ENCODE results near the gene HSPH1.

Gene HSPH1

DNA sequence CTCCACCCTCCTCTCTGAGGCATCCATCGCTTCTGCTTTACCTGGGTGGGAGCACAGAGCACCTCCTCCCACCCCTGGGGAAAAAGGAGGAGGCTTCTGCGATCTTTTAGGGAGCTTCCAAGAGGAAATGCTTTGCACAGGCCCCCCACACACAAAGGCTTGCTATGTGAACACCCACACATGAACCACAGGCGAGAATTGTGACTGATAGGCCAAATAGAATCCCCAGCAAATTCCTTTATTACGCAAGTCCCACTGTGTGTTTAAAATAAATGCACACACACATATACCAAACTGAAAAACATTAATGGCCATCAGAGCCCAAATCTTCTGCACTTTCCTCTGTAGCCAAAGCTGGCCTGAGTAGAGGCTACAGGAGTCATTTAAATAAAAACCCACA is 50.6 kb downstream of the HSPH1 start:
- TF ChIP-seq, protein P1, sequence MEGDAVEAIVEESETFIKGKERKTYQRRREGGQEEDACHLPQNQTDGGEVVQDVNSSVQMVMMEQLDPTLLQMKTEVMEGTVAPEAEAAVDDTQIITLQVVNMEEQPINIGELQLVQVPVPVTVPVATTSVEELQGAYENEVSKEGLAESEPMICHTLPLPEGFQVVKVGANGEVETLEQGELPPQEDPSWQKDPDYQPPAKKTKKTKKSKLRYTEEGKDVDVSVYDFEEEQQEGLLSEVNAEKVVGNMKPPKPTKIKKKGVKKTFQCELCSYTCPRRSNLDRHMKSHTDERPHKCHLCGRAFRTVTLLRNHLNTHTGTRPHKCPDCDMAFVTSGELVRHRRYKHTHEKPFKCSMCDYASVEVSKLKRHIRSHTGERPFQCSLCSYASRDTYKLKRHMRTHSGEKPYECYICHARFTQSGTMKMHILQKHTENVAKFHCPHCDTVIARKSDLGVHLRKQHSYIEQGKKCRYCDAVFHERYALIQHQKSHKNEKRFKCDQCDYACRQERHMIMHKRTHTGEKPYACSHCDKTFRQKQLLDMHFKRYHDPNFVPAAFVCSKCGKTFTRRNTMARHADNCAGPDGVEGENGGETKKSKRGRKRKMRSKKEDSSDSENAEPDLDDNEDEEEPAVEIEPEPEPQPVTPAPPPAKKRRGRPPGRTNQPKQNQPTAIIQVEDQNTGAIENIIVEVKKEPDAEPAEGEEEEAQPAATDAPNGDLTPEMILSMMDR (IDR thresholded peaks at IDR 0.05; ENCODE audit: poor library complexity, severe bottlenecking) = no peak
- Histone ChIP-seq H3K27me3 (ENCODE audit: insufficient read depth, poor library complexity, severe bottlenecking) (no peaks in the 10 kb centered on the region), H3K27ac (ENCODE audit: poor library complexity, severe bottlenecking) (no peak overlapping the region), H3K9me3 (ENCODE audit: severe bottlenecking) (no peaks in the 10 kb centered on the region), H3K36me3 (ENCODE audit: low read depth) (no peaks in the 10 kb centered on the region), H3K4me3 (ENCODE audit: severe bottlenecking) (no peak overlapping the region), H3K4me1 (ENCODE audit: insufficient read depth, poor library complexity, severe bottlenecking) (peaks cover 7% of the 10 kb centered on the region)
- no peak for ATAC-seq (ENCODE audit: low read depth)
- DNase-seq (ENCODE audit: low spot score) = no peak

DNA sequence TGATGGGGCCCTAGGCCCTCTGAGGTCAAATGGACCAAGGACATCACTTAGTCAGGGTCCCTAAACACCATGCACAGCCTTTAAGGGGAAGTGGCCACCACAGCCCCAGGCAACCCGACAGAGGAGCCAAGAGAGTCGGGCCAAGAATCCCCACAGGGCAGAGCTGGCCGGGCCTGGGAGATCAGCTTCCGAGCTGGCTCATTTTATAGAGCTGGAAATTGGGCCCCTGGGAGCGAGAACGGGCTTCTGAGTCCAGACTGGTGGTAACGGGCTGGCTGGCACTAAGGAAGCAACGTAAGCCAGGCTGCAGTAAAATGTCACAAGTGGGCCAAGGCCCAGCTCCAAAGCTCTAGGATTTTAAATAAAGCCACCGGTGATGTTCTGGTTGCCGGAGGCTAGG is 51.1 kb downstream of the HSPH1 start:
- DNase-seq (ENCODE audit: low spot score) (no peak), ATAC-seq (ENCODE audit: low read depth) (no peak)
- Histone ChIP-seq H3K27ac (ENCODE audit: poor library complexity, severe bottlenecking) (no peak overlapping the region), H3K4me1 (ENCODE audit: insufficient read depth, poor library complexity, severe bottlenecking) (peaks cover 3% of the 10 kb centered on the region), H3K9me3 (ENCODE audit: severe bottlenecking) (no peaks in the 10 kb centered on the region), H3K36me3 (ENCODE audit: low read depth) (no peaks in the 10 kb centered on the region), H3K4me3 (ENCODE audit: severe bottlenecking) (no peak overlapping the region), H3K27me3 (ENCODE audit: insufficient read depth, poor library complexity, severe bottlenecking) (no peaks in the 10 kb centered on the region)
- TF ChIP-seq, protein P1 (IDR thresholded peaks at IDR 0.05; ENCODE audit: poor library complexity, severe bottlenecking) = no peak

DNA sequence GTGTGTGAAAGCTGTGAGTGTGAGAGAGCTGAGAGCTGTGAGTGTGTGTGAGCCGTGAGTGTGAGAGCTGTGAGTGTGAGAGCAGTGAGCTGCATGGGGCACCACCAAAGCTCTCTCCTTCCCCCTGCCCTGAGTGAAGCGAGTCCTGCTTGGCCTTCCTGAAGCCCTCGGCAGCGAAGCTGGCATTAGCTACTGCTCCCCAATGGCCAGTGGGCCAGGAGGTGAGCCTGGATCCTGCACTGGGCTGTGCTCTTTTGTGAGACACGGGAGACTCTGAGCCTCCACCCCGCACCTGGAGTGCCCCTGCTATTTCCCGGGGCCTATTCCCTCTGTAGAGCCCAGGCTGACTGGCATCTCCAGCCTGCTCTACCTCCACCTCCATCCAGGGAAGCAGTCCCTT is 51.5 kb downstream of the HSPH1 start:
- DNase-seq (ENCODE audit: low spot score) (no peak), ATAC-seq (ENCODE audit: low read depth) (no peak)
- H3K27me3 ChIP-seq (ENCODE audit: insufficient read depth, poor library complexity, severe bottlenecking) = no peaks in the 10 kb centered on the region
- no peaks in the 10 kb centered on the region for H3K9me3 ChIP-seq (ENCODE audit: severe bottlenecking)
- no peak overlapping the region for H3K4me3 ChIP-seq (ENCODE audit: severe bottlenecking)
- no peaks in the 10 kb centered on the region for H3K36me3 ChIP-seq (ENCODE audit: low read depth)
- no peak overlapping the region for H3K27ac ChIP-seq (ENCODE audit: poor library complexity, severe bottlenecking)
- H3K4me1 ChIP-seq (ENCODE audit: insufficient read depth, poor library complexity, severe bottlenecking) = no peaks in the 10 kb centered on the region
- TF ChIP-seq, protein P1 (IDR thresholded peaks at IDR 0.05; ENCODE audit: poor library complexity, severe bottlenecking) = no peak

DNA sequence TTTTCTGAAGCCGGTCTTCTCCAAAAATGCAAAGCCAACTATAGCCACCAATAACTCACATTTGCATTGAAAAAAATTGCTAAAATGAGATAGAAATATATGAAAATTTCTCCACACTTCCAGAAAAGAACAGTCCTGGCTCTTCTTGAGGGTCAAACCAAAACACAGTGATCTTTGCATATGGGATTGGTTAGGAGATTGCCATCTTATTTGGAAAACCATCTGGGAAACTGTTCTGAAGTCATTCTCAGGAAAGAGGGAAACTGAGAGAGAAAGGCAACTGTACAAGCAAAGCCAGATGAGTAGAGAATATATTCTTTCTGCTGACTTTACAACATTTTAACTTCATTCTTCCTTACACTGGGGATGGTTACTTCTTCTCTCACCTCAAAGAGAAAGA is 54.6 kb downstream of the HSPH1 start:
- DNase-seq (ENCODE audit: low spot score) = no peak
- no peak for ATAC-seq (ENCODE audit: low read depth)
- H3K9me3 ChIP-seq (ENCODE audit: severe bottlenecking) = no peaks in the 10 kb centered on the region
- TF ChIP-seq, protein P1 (IDR thresholded peaks at IDR 0.05; ENCODE audit: poor library complexity, severe bottlenecking) = no peak
- H3K27me3 ChIP-seq (ENCODE audit: insufficient read depth, poor library complexity, severe bottlenecking) = no peaks in the 10 kb centered on the region
- H3K4me1 ChIP-seq (ENCODE audit: insufficient read depth, poor library complexity, severe bottlenecking) = no peaks in the 10 kb centered on the region
- H3K36me3 ChIP-seq (ENCODE audit: low read depth) = no peaks in the 10 kb centered on the region
- H3K4me3 ChIP-seq (ENCODE audit: severe bottlenecking) = no peak overlapping the region
- no peak overlapping the region for H3K27ac ChIP-seq (ENCODE audit: poor library complexity, severe bottlenecking)

DNA sequence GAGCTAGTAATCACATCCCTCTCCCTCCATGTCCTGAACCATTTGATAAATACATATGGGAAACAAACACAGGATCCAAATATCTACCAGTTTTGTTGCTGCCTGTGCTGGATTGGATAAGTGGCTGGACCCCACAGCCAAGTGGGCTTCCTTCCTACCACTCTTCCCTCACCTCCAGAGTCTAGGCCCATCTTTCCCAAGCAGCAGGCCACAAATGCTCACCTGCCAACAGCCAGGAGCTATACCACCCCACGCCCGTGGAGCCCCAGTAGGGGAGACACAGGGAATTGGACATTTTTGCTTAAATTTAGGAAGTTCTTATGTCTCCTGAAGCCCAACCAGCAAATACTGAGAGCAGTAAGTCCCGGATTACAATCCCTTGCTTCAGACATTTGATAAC is 55.8 kb downstream of the HSPH1 start:
- Histone ChIP-seq H3K4me1 (ENCODE audit: insufficient read depth, poor library complexity, severe bottlenecking) (no peaks in the 10 kb centered on the region), H3K4me3 (ENCODE audit: severe bottlenecking) (no peak overlapping the region), H3K9me3 (ENCODE audit: severe bottlenecking) (no peaks in the 10 kb centered on the region), H3K27ac (ENCODE audit: poor library complexity, severe bottlenecking) (no peak overlapping the region), H3K36me3 (ENCODE audit: low read depth) (no peaks in the 10 kb centered on the region), H3K27me3 (ENCODE audit: insufficient read depth, poor library complexity, severe bottlenecking) (no peaks in the 10 kb centered on the region)
- ATAC-seq (ENCODE audit: low read depth) = no peak
- no peak for DNase-seq (ENCODE audit: low spot score)
- TF ChIP-seq, protein P1 (IDR thresholded peaks at IDR 0.05; ENCODE audit: poor library complexity, severe bottlenecking) = no peak
